GM19043 (cell line): Measurements from ENCODE around the gene PPP2R2C.

Experiments
- ATAC-seq: cut with Tn5 transposase; IDR thresholded peaks from one replicate; pipeline ENCODE4 v1.9.1; 2021; ENCODE audit warnings: low read depth; ENCODE audit not compliant: unreplicated experiment

PPP2R2C gene

DNA sequence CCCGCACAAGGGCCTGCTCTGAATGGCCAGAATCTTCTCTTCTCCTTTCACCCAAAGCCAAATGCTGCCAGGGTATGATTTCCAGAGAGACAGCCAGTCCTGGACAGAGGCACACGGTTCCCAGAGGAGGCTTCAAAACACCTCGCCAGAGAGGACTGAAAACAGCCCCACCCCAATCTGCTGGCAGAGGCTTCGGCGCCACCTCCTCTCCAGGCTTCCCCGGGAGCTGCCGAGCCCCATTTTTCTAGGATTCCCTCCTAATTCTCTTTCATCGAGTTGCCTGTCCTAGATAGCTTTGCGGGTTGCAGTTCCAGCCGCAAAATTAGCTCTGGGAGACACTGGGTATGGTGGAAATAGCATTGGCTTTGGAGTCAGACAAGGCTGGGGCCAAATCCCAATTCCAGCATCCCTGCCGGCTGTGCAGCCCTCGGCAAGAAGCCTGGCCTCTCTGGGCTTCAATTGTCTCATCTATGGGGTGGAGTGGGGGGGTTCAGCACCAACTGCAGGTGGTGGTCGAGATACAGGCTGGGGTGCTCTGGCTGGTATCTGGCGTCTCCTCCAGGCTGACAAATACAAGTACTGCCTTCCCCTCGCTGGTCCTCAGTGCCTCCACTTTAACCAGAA is 22.6 kb downstream of the PPP2R2C start:
- ATAC-seq: no peak

DNA sequence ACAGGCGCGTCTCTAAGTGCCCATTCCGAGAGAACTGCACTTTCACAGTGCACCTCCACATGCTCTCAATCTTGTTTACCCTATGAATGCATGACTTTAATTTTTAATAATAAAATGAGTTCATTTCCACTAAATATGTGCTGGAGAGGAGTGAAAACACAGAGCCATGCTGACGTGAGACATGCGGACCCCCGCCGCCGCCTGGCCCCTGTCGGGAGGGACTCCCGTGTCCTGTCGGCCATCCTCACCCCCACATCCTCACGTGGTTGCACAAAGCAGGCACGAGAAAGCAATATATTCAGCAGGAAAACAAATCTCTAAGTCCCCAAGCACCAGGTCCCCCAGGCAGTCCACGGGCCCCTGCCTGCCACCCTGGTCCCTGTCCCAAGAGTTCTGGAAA is 23.1 kb downstream of the PPP2R2C start:
- no peak for ATAC-seq

GRCh38 chr4:6448476-6449170 is 23.8 kb downstream of the PPP2R2C start:
- ATAC-seq: no peak

DNA sequence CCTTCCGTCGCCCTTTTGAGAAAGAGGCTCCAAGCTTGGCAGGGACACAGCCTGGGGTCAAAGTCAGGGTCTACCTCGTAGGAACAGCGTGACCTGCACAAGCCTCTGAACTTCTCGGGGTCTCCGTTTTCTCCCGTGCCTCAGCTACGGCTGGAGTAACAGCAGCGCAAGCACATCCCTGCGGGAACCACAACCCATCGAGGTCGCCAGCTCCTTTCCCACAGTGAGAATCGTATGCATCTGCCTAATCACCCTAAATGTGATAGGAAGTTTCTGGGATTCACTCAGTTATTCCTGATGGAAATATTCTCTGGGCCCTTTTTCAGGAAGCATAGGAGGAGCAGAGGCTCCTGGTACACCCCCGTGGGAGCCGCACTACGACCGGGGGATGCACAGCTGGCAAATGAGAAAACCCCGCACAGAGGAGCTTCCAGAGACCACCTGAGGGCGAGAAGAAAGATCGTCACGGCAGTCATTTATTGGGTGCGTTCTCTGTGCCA is 24.7 kb downstream of the PPP2R2C start:
- no peak for ATAC-seq

GRCh38 chr4:6446538-6447451 is 25.6 kb downstream of the PPP2R2C start:
- ATAC-seq: no peak

- no peak for ATAC-seq
Observed at GRCh38 chr4:6446130-6446482, 26.3 kb downstream of the PPP2R2C start.

GRCh38 chr4:6445403-6446129 is 26.8 kb downstream of the PPP2R2C start:
- no peak for ATAC-seq

- no peak for ATAC-seq
Observed at GRCh38 chr4:6444582-6444981, 27.8 kb downstream of the PPP2R2C start.

DNA sequence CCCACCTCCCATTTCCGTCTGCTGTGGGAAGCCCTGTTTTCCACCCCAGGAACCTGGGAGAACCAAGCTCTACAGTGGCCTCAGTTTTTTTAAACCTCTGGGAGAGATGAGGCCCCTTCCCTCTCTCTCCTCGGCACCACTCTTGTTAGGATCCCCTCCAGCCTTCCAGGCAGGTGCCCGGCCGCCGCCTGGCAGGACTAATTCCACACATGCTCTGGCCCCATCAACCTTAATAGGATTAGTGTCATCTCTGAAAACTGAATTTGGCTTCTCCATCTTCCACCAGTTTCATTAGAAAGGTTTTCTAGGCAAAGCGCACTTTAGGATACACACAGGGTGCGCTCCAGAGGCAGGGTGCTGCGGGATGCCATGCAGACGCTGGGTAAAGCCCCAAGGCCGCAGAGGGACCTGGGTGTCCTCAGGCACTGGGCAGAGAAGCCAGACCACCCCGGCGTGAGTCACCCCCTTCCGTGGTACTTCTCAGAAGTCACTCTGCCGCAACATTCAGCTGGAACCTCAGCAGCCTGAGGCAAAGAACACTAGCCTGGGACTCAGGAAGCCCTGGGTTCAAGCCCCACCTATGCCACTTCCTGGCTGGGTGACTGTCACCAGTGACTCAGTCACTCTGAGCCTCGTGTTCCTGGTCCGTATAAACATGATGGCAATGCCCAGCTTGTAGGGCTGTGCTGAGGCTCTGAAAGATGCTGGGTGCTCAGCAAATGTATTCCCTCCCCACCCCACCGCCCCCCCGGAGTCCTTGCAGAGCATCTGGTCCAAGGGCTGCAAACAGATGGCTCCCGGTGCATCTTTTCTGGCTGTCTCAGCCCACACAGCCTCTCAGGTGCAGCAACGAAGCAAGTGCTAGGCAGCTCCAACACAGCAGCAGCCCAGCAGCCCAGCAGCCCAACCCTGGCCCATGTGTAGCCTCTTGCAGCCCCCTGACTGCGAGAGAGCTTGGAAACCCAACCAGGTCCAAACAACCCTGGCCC is 29.1 kb downstream of the PPP2R2C start:
- no peak for ATAC-seq

DNA sequence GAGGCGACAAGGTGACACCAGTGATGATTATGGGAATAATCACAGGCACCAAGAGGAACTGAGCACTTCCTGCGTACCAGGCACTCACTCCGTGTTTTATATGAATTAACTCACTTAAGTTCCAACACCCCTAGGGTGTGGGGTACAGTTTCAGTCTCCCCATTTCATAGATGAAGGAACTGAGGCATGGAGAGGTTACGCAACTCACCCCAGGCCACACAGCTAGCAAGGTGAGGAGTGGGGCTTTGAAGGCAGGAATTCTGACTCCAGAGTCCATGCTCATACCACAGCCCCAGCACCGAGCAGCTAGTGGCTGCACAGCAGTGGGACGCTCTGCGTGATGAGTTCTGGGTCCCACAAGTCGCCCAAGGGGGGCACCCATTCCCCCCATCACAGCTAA is 29.9 kb downstream of the PPP2R2C start:
- ATAC-seq: no peak

DNA sequence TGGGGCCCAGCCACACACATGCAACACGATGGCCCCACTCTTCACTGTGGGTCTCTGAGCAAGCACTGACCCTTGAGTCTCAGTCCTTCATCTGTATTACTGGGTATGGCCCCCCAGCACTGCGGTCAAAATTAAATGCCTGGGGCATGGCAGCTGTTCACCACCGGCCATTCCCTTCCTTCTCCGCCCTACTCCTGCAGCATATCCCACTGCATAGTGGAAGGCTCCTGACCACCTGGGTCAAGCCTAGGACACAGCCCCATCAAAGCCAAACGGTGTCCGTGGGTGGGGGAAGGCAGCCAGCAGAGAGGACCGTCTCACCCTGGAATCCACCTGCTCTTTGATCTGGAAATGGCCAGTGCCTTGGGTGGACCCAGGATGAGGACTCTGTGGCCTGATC is 30.7 kb downstream of the PPP2R2C start:
- no peak for ATAC-seq

- no peak for ATAC-seq
Observed at GRCh38 chr4:6441202-6441582, 31.2 kb downstream of the PPP2R2C start.

DNA sequence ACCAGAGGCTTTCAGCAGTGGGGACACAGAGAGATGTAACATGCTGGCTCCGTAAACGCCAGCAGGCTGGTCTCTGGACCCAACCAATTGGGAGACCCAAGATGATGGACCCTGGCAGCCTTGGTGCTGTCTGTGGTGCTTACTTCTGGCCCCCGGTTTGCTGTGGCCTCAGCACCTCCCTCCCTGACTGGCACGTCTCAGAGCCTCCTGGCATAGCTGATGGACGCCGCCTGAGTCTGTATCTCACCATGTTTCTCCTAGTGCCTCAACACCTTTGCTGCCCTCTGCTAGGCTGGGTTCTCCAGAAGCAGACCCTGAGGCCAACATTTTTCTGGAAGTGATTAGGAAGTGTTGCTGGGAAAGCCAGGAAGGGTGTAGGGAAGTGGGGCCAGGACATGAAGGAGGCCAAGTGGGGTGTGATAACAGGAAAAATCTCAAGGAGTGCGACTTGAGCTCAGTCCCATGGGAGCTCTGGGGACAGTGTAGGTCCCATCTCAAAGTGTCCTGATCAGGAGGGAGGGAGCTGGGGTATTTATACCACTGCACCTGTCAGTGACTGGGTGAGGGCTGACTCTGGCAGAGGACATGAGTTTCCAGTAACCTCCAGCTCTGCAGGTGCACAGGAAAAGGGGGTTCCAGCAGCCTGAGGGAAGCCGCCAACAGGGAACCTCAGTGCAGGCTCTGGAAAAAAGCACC is 31.8 kb downstream of the PPP2R2C start:
- ATAC-seq: no peak

GRCh38 chr4:6439120-6439762 is 33.2 kb downstream of the PPP2R2C start:
- no peak for ATAC-seq

DNA sequence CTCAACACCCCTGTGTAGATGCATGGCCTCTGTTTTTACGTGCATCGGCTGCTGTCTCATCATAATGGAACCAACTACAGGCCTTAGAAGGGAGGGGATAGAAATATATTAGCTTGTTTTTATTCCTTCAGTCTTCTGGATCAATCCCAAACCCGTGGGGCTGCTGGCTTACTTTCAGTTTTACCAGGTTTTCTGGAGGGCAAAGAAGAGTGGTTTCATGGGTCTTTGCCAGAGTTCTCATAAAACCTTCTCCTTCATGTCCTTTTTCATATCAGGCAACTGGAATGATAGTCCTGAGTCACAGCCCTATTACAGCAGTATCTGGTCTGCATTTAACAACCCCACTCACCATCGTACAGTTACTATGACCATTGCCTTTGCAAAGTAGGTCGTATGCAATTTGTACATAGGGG is 34.6 kb downstream of the PPP2R2C start:
- ATAC-seq: no peak

DNA sequence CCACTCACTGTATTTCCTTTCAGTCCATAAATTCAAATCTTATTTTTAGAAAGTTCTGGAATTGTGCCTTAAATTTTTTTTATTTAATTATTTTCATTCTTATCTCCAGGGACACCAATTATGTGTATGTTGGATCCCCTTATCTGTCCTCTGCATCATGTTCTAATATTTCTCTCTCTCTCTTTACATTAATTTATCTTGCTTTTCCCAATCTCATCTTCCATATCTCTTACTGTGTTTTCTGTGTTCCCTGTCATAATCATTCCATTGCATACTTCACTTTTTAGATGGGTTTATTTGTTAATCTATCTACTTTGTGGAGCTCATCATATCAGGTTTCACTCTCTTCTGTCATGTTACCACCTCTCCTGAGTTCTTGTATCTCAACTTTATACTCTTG is 37.4 kb downstream of the PPP2R2C start:
- no peak for ATAC-seq

DNA sequence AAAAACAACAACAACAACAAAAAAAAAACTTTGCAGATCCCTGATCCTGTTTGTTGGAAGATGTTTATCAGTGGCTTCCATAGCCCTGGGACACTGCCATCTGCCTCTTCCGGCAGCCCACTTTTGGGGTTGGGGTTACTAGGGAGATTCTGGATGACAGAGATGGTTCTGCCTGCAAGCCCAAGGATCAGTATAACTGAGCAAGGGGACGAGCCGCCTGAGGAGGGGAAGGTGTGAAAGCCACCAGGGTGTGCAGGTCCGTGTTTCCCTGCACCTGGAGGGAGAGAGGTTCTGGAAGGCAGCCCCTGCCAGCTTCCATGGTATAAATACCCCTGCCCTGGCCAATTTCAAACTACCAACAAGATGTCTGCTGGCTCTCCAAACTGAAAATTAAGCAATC is 41.5 kb downstream of the PPP2R2C start:
- ATAC-seq: no peak

- no peak for ATAC-seq
Observed at GRCh38 chr4:6427439-6428090, 44.8 kb downstream of the PPP2R2C start.
